GM21423 (cell line): Measurements from ENCODE around the gene NIPAL3.
"Not testable (repeated sequence)": the region's sequence is repeated elsewhere in the genome, so short reads cannot be mapped to it uniquely, and the experiment has no call there.

Experiments used
- ATAC-seq: cut with Tn5 transposase; IDR thresholded peaks from one replicate; pipeline ENCODE4 v1.9.1; 2021; ENCODE audit warnings: mild to moderate bottlenecking, moderate library complexity; ENCODE audit not compliant: unreplicated experiment

The NIPAL3 gene

DNA sequence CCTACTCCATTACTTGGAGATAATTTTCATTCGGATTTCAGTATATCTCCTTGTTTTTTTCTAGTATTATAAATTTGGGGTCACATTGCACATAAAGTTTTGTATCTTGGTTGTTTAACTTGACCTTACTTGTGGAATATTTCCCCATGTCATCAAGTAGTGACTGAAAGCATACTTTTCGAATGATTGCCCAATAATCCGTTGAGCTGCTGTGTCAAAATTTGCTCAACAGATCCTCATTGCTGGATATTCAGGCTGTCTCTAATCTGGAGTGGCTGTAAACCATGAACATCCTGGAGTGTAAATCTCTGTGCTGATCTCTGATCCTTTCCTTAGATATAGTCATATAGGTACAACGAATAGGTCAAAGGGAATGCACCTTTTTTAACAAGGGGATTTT is 4.9 kb downstream of the NIPAL3 start:
- ATAC-seq, result no peak

DNA sequence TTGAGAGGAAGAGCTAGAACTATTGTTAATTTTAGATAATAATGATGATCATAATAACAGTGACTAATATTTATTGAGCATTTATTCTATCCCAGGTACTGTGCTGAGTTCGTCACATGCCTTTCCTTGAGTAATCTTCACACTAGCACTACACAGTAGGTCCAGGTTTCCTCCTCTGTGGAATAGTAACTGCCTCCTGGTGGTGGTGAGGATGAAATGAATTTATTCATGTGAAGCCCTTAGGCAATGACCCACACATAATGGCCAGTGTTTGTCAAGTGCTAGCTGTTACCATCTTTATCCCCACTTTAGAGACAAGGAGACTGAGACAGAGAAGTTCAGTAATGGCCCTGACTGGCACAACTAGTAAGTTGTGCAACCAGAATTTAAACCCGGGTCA is 5.9 kb downstream of the NIPAL3 start:
- ATAC-seq, result no peak

DNA sequence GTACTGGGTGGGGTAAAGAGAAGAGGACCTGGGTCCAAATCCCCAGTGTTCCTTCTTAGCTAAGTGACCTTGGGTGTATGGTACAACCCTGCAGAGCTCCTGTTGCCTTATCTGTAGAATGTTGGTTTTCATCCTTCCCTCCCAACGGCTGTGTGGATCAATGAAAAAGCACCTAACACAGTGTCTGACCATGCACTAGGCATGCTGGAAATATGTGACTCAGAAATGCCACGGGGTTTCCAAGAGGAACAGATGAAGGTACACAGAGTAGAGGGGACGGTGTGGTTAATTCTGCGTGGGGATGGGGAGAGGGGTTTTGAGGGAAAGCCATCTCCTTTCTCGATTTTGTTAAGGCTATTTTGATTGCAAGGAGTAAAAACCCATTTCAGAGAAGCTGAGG is 8.6 kb downstream of the NIPAL3 start:
- ATAC-seq, result no peak

DNA sequence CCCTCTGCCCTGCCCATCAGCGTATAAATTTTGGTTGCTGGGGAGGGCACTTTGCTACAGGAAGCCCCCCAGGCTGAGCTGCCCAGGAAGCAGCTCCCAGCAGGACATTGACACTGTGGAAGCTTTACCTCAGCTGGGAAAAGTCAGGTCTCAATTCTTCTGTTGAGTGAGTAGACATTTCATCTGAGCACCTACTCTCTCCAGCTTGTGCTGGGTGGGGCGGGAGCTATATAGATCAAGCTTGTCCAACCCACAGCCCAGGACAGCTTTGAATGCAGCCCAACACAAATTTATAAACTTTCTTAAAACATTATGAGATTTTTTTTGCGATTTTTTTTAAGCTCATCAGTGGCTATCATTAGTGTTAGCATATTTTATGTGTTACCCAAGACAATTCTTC is 9.4 kb downstream of the NIPAL3 start:
- no peak for ATAC-seq

DNA sequence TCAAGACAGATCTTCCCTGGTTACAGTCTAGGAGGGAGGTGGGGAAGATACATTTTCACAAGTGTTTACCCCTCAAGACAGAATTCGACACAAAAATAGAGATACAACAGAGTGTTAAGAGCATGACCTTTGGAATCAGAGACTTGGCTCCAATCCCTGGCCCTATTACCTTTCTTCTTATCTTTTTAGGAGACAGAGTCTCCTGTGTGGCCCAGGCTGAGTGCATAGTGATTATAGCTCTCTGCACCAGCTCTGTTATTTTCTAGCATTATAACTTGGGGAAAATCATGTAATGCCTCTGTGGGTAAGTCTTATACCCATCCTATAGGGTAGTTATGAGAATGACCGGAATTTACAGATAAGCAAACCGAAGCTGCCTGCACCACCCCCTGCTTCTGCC is 9.8 kb downstream of the NIPAL3 start:
- ATAC-seq, result no peak

DNA sequence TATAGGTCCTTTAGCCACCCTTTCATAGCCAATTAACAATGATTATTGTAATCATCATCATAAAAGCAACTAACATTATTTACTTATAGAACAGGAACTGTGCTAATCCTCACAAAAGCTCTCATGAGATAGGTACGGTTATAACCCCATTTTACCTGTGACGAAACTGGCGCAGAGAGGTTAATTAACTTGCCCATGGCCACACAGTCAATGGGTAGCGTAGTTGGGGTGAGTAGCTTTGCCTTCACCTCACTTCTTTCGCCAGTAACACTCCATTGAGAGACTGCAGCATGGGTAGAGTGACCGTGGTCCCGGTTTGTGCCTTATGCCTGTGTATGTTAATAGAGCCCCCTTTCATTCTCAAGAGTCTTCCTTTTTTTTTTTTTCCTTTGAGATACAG is 10.3 kb downstream of the NIPAL3 start:
- no peak for ATAC-seq

DNA sequence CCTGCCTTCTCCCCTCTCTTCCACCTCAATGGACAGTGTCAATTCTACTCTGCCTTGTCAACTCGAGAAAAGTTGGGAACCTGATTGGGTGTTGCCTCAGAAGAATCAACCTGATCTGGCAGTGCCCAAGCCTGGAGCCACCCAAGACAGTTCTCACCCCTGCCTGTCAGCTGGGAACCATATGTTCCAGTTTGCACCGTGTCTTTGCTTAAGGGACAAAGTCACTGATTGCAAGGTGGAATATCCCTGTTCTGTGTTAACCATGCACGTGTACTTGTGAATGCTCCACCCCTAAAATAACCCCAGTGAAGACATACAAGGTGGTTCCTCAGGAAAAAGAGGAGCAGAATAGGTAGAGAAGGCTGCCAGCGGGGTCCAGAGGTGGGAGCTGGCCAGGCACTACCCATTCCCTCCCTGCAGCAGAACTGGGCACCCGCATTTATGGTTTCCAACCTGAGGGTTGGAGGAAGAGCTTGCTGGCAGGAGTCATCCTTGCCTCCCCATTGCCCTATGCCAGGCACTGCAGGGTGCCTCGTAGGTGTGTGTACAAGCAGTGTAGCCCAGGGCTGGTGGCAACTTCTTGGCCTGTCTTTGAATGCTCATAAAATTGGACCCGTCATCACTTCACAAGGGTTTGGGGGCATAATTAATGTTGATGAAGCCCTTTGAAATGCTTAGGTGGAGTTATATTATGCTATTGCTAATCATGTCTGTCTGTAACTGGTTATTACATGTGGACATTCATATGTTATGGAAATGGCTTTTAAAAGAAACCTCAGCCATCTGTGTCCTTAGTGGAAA is 11.3 kb downstream of the NIPAL3 start:
- no peak for ATAC-seq

DNA sequence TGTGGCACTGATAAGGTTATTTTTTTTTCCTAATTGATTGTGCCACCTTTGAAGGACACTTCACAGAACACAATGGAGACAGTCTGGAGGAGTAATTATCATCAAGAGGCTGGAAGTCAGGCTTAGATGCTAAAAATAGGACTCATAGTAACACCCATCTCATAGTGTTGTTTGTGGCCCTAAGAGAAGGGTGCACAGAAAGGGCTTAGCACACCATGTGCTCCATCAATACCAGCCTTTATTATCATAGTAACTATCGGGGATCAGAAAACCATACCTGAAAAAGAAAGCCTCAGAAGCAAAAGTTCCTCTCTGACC is 11.9 kb downstream of the NIPAL3 start:
- no peak for ATAC-seq

DNA sequence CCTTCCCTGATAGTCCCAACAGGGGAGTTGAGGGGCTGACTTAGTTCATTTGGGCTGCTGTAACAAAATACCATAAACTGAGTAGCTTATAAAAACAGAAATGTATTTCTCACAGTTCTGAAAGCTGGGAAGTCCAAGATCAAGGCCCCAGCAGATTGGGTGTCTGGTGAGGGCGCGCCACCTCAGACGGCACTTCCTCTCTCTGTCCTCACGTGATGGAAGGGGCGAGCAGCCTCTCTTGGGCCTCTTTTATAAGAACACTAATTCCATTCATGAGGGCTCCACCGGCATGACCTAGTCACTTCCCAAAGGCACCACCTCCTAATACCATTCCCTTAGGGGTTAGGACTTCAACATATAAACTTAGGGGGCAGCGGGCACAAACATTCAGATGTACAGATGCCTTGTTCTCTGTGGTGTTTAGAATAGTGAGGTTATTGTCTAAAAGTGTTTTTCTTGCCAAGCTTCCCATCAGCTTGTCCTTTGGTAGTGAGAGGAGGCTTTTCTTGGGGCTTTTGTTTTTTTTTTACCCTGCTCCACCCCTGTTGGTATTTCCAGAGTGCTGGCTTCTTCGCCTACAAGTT is 20.3 kb downstream of the NIPAL3 start:
- ATAC-seq, result no peak

DNA sequence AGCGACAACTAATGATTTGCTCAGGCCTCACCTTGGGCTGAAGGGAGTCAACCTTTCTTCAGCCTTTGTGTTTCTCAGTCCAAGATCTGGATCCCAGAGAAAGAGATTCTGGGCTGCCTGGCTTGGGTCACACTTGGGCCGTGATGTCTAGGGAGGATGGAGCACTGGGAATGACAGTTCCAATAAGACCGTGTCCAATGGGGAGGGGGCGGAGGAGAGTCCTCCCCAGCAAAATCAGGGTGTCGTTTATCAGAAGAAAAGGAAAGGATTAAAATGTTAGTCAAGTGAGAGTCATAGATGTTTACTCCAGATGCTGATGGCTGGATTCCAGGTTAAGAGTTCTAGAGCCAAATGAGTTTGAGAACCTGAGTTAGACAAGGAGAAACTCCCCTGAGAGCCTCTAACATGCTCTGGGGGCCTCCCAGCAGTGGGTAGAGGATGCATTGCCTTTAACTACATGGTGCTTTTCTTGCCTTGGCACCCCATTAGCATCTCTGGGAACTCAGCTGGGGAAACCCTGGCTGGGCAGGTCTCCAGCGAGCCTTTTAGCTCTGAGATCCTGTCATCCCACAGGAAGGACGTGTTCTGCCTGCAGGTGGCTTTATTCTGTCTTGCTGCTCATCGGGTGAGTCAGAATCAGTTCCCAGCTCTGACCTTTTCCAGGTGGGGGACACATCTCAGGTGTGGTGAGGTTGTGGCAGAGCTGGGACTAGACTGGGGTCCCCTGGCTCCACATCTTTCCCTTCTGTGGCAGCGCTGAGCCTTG is 22.2 kb downstream of the NIPAL3 start:
- no peak for ATAC-seq

DNA sequence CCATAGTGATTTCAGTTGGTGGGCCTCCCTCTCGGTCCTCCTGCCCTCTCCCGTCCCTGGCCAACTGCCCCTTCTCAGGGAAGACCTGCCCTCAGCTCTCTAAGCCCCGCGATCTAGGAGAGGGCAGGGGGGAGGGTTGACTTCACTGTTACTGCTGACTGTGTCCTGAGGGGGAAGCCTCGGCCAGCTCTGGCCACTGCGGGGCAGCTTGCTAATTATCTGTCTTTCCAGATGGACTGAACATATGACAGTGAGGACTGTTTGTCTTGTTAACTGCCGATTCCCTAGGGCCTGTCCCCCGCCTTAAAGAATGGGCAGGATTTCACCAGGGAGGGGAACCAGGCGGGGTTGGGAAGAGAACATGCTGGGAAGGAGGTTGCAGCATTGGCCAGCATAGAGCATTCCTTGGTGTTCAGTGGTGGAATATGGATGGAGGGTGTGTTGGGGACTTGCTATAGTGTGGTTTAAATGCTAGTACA is 22.9 kb downstream of the NIPAL3 start:
- no peak for ATAC-seq

DNA sequence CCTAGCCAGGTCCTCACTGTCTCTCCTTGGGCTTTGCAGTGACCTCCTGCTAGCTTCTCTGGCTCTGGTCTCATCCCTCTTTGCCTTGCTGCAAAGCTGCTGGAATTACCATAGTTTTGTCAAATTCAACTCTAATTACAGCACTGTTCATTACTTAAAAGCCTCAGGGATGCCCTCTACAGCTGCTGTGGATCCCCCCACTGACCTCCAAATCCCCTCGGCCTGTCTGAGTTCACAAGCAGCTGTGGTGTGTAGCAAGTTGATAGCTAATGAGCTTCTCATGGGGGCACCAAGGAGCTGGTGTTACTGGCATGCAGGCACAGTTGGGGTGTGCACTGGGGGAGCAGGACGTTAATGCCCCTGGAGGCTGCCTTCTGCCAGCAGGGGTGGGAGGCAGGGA is 24.8 kb downstream of the NIPAL3 start:
- no peak for ATAC-seq

DNA sequence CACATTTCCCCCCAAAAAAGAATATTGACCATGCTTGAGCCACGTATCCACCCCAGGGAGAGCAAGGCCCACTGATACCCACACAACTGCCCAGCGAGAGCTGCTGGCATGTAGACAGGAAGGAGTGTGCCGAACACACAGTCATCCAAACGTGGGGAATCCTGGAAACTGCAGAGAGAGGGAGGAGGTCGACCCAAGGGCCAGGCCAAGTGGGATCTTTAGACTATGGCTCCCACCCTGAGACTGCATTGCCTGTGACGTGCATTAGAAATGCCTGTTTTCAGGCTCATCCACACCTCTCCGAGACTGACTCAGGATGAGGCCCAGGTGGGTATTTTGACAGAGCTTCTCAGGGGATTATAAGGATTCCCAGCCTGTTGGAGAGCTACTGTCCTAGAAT is 25.9 kb downstream of the NIPAL3 start:
- no peak for ATAC-seq

DNA sequence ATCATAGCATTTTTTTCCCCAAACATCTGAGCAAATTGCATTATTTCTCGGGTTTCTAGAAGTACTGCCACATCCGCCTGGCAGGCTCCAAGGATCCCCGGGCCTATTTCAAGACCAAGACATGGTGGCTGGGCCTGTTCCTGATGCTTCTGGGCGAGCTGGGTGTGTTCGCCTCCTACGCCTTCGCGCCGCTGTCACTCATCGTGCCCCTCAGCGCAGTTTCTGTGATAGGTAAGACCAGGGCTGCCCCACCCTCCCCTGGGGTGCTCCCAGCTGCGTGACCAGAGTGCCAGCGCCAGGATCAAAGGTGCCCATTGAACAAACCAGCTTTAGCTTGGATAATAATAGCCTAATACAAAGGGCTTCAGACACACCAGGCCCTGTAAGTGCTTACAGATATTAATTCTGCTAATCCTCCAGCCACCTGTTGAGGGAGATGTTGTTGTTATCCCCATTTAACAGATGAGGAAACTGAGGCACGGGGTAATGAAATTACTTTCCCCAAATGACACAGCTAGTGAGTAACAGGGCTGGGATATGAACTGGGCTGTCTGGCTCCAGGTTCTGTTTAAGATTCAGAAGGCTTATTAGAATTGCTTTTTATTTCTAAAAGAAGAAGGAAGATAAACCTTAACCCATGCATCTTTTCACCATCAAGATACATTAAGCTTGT is 26.5 kb downstream of the NIPAL3 start:
- ATAC-seq, result no peak

DNA sequence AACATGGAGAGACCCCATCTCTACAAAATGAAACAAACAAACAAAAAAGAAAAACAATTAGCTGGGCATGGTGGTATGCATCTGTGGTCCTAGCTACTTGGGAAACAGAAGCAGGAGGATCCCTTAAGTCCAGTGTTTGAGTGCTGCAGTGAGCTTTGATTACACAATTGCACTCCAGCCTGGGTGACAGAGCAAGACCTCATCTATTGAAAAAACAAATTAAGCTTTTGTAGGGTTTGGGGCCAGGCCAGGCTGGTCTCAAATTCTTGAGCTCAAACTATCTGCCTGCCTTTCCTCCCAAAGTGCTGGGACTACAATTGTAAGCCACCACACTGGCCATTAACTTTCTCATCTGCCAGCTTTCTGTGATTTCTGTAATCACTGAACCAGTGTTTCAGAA is 27.2 kb downstream of the NIPAL3 start:
- no peak for ATAC-seq

DNA sequence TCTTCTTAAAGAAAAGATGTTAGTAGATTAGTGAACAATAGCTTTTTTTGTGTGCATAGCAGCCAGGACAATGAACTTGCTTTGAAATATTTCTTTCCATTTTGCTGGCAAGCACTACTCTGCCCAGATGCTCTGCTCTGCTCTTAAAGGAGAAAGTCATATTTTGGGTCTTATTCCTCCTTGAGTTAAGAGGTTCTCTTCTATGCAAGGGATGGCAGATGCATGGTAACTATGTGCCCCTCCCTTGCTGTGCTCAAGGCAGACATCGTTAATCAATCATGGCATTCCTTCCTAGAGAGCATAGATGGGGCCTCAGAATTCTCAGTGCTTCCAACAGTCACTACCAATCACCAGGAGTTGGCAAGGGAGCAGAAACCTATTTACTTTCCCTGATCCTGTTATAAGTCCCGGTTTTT is 27.6 kb downstream of the NIPAL3 start:
- ATAC-seq, result no peak

DNA sequence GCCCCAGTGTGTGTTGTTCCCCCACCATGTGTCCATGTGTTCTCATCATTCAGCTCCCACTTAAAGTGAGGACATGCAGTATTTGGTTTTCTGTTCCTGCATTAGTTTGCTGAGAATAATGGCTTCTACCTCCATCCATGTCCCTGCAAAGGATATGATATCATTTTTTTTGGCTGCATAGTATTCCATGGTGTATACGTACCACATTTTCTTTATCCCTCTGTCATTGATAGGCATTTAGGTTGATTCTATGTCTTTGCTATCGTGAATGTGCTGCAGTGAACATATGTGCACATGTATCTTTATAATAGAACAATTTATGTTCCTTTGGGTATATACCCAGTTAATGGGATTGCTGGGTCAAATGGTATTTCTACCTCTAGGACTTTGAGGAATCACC is 30.8 kb downstream of the NIPAL3 start:
- not testable (repeated sequence) for ATAC-seq

DNA sequence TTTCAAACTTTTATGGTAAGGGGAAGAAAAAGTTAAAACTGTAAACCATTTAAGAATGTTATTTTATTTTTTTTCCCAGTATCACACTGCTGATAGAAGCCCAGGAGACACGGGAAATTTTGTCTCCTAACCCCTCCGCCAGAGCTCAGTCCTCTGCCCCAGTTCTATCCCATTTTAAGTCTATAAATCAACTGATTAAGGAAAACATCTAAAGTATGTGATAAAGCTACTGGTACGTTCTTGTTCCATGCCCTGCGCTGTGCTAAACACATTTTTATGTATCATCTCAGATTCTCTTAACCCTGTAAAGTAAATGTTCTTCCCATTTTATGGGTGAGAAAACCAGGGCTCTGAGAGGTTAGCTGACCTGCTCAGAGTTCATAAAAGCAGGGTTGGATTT is 34.7 kb downstream of the NIPAL3 start:
- ATAC-seq, result no peak

DNA sequence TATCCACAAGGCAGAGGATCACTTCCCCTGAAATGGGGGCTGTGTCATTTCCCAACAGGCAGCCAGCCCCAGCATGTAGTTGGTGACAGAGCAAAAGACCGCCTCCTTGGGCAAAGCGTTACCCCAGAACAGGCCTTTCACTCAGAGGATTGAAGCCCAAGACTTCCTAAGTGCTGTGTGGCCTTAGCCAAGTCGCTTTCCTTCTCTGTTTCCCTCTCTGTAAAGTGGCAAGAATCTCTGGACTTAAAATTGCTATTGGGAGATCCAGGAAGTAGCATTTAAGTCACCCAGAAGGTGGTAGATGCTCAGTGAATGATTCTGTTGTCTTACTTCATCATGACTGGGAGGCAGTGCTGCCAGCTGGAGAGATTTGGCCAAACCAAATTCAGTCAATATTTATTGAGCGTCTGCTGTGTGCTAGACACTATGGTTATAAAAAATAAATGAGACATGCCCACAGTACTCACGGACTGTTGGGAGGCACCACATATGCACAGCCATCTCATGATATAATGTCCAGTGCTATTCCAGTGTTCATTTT is 35.3 kb downstream of the NIPAL3 start:
- ATAC-seq, result no peak

DNA sequence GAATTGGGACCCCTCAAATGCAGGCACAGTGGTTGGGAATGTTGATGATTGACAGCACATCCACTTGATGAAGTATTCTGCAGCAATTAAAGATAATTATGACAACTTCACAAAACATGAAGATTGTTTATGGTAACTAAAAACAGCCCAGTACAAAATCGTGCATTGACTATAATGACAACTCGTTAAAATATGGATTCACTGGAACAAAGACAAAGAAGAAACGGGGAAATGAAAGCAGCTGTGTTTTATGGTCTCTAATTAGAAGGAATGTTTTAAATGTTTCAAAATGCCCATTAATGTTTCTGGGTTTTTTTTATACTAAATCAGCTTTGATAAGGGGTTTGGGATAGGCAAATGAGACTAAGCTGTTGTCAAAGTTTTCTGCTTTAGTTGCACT is 36.1 kb downstream of the NIPAL3 start:
- no peak for ATAC-seq

DNA sequence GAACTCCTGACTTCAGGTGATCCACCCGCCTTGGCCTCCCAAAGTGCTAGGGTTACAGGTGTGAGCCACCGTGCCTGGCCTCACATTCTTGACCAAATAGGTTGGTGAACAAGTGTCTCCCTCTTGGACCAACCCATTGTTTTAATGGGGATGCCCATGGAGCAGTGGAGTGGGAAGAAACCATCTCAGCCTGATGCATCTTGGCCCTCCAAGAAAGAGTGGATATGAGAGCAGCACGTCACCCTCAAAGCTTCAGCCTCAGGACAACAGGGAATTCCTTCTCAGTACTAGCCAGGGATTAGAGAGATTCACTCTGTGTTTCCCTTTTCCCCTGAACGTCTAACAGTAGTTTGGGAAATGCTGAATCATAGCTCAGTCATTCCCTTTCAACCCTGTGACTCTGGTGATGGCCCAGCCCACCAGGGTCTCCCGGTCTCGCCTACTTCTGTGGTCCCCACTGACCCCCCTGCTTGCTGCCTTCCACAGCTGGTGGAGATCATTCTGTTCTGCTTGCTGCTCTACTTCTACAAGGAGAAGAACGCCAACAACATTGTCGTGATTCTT is 37.4 kb downstream of the NIPAL3 start:
- no peak for ATAC-seq
